ENCODE results near the gene RSPO3. TPM values are rescaled to one million over a fixed set of nuclear protein-coding genes. Genes with fewer than 3 reads are reported as not detected.

Gene RSPO3
- total RNA-seq, 1 experiment from 2014 or later = not detected

GRCh38 chr6:127080081-127080480 lies 38.4 kb upstream of the RSPO3 start:
- BruUV-seq (replicated peaks) = no TSS peak
- H3K4me1 ChIP-seq (ENCODE audit: control insufficient read depth in 1 of 2, insufficient read depth in 2 of 2, low read length in 2 of 2) = no peaks in the 10 kb centered on the region
- ATAC-seq = no peak

More at GRCh38 chr6:127080081-127080480, 38.4 kb upstream of the RSPO3 start:
- CTCF ChIA-PET = no interaction called here
- no peak for DNase-seq (ENCODE audit: low read depth, low spot score)
- no peak overlapping the region for H3K9ac ChIP-seq (ENCODE audit: low read length)
- no peaks in the 10 kb centered on the region for H3K79me2 ChIP-seq (ENCODE audit: insufficient read depth, low read length)
- POLR2A ChIA-PET = no interaction called here
- H3K9me2 ChIP-seq (ENCODE audit: insufficient read depth) = no peaks in the 10 kb centered on the region
- RAD21 ChIA-PET (ENCODE audit: low non-redundant PET in 1 of 2, low total read pairs in 2 of 2, uncharacterized antibody in 2 of 2, unreplicated experiment in 2 of 2) = no interaction called here
- H3K4me2 ChIP-seq (ENCODE audit: low read length) = no peak overlapping the region
- no peak overlapping the region for H2AFZ ChIP-seq (ENCODE audit: low read depth, low read length, poor library complexity, severe bottlenecking)
- H4K20me1 ChIP-seq (ENCODE audit: insufficient read depth) = no peaks in the 10 kb centered on the region
- no peak overlapping the region for H3K27ac ChIP-seq (ENCODE audit: low read depth, low read length)
- intact Hi-C loops (cut with micrococcal nuclease) = no loop called here
- TF ChIP-seq SRF (IDR thresholded peaks at IDR 0.05; ENCODE audit: low read depth) = no peak
- TF ChIP-seq CTCF (IDR thresholded peaks at IDR 0.05 in 2 of 3, conservative IDR thresholded peaks at IDR 0.05 in 1 of 3; ENCODE audit: borderline replicate concordance in 1 of 3, insufficient read depth in 1 of 3, low read depth in 2 of 3, low read length in 2 of 3) = no peak
- no peak for TF ChIP-seq EZH2phosphoT487 (IDR thresholded peaks at IDR 0.05; ENCODE audit: borderline replicate concordance)
- no peak for TF ChIP-seq TCF7L2 (IDR thresholded peaks at IDR 0.05; ENCODE audit: borderline replicate concordance, extremely low read depth, insufficient read depth, insufficient read length)
- no peak for TF ChIP-seq SIN3A (IDR thresholded peaks at IDR 0.05; ENCODE audit: low read depth)
- no peak for TF ChIP-seq POLR2AphosphoS5 (IDR thresholded peaks at IDR 0.05; ENCODE audit: low read depth, low read length)
- no peak for TF ChIP-seq EZH2 (IDR thresholded peaks at IDR 0.05)
- H3K27me3 ChIP-seq (ENCODE audit: insufficient read depth, low read length) = peaks cover under 1% of the 10 kb centered on the region; the same call in 1 of the 2 replicates
- no peaks in the 10 kb centered on the region for H3K9me3 ChIP-seq (ENCODE audit: control insufficient read depth in 1 of 2, insufficient read depth in 1 of 2, low read depth in 1 of 2, low read length in 2 of 2)
- H3K36me3 ChIP-seq (ENCODE audit: control insufficient read depth in 1 of 2, insufficient read depth in 2 of 2, low read length in 2 of 2) = no peaks in the 10 kb centered on the region
- H3K4me3 ChIP-seq (replicated peaks in 1 of 2; ENCODE audit: low read depth in 1 of 2, low read length in 2 of 2) = no peak overlapping the region
